ENCODE data around the gene GXYLT2. TPM values are rescaled to one million over a fixed set of nuclear protein-coding genes. Genes with fewer than 3 reads are reported as not detected.

GXYLT2 gene
- total RNA-seq, 6 donors from 2014 or later: 3.3 to 10.0 (median 5.9) TPM

- Histone ChIP-seq H3K27ac (no peak overlapping the region), H3K27me3 (no peaks in the 10 kb centered on the region), H3K4me1 (peaks cover 6 to 20% (median 15%) of the 10 kb centered on the region in 4 donors), H3K9me3 (no peaks in the 10 kb centered on the region), H3K36me3 (no peaks in the 10 kb centered on the region), H3K4me3 (no peak overlapping the region)
- DNase-seq (no peak), ATAC-seq (ENCODE audit: low FRiP score in 2 of 2) (peak in 1 of 2 donors; percentile 84)
- TF ChIP-seq POLR2AphosphoS5 (IDR thresholded peaks at IDR 0.05): peak in 1 of 2 donors; percentile 26
- TF ChIP-seq EP300 (IDR thresholded peaks at IDR 0.05): no peak
- WGBS, 2 donors: 41 to 68% methylated on average over 4 of the region's 4 CpGs
Observed at GRCh38 chr3:72892081-72892775, 4.4 kb downstream of the GXYLT2 start.

GRCh38 chr3:72892870-72893269 lies 5.0 kb downstream of the GXYLT2 start:
- ATAC-seq (ENCODE audit: low FRiP score in 2 of 2): no peak
- H3K9me3 ChIP-seq: no peaks in the 10 kb centered on the region
- DNase-seq: no peak
- WGBS, 2 donors: 62 to 65% methylated on average over 4 of the region's 4 CpGs
- H3K4me3 ChIP-seq: no peak overlapping the region
- H3K27ac ChIP-seq: no peak overlapping the region
- no peaks in the 10 kb centered on the region for H3K27me3 ChIP-seq
- H3K4me1 ChIP-seq: peaks cover 0 to 15% (median 9%) of the 10 kb centered on the region in 4 donors
- H3K36me3 ChIP-seq: no peaks in the 10 kb centered on the region
- TF ChIP-seq CTCF (IDR thresholded peaks at IDR 0.05) (no peak), POLR2AphosphoS5 (IDR thresholded peaks at IDR 0.05) (no peak)

GRCh38 chr3:72894976-72895552 lies 7.2 kb downstream of the GXYLT2 start:
- ATAC-seq (ENCODE audit: low FRiP score in 2 of 2) (peak in 1 of 2 donors; percentile 7), DNase-seq (peak in 1 of 2 donors; percentile 22)
- Histone ChIP-seq H3K9me3 (no peaks in the 10 kb centered on the region), H3K27ac (no peak overlapping the region), H3K36me3 (no peaks in the 10 kb centered on the region), H3K4me1 (peaks cover 0 to 2% (median 0%) of the 10 kb centered on the region in 4 donors), H3K27me3 (no peaks in the 10 kb centered on the region), H3K4me3 (no peak overlapping the region)
- TF ChIP-seq CTCF (IDR thresholded peaks at IDR 0.05) (no peak), EP300 (IDR thresholded peaks at IDR 0.05) (no peak), POLR2A (IDR thresholded peaks at IDR 0.05) (no peak), POLR2AphosphoS5 (IDR thresholded peaks at IDR 0.05) (no peak)
- 83 to 91% methylated on average over 5 of the region's 5 CpGs for WGBS, 2 donors

- Histone ChIP-seq H3K9me3 (no peaks in the 10 kb centered on the region), H3K4me3 (no peak overlapping the region), H3K4me1 (no peaks in the 10 kb centered on the region), H3K27me3 (no peaks in the 10 kb centered on the region), H3K27ac (no peak overlapping the region), H3K36me3 (no peaks in the 10 kb centered on the region)
- WGBS, 2 donors: 71 to 73% methylated on average over 4 of the region's 4 CpGs
- TF ChIP-seq CTCF (IDR thresholded peaks at IDR 0.05): no peak
- TF ChIP-seq EP300 (IDR thresholded peaks at IDR 0.05): no peak
- TF ChIP-seq POLR2A (IDR thresholded peaks at IDR 0.05): no peak
- TF ChIP-seq POLR2AphosphoS5 (IDR thresholded peaks at IDR 0.05): no peak
- DNase-seq (no peak), ATAC-seq (ENCODE audit: low FRiP score in 2 of 2) (no peak)
Observed at GRCh38 chr3:72896996-72897757, 9.3 kb downstream of the GXYLT2 start.

- H3K36me3 ChIP-seq: no peaks in the 10 kb centered on the region
- no peaks in the 10 kb centered on the region for H3K4me1 ChIP-seq
- ATAC-seq (ENCODE audit: low FRiP score in 2 of 2): no peak
- no peaks in the 10 kb centered on the region for H3K9me3 ChIP-seq
- TF ChIP-seq CTCF (IDR thresholded peaks at IDR 0.05) (no peak), EP300 (IDR thresholded peaks at IDR 0.05) (no peak), POLR2AphosphoS5 (IDR thresholded peaks at IDR 0.05) (no peak), POLR2A (IDR thresholded peaks at IDR 0.05) (no peak)
- H3K27ac ChIP-seq: no peak overlapping the region
- no peak for DNase-seq
- no peak overlapping the region for H3K4me3 ChIP-seq
- no peaks in the 10 kb centered on the region for H3K27me3 ChIP-seq
Observed at GRCh38 chr3:72897758-72898007, 9.8 kb downstream of the GXYLT2 start.
